H54 (cell line): ENCODE results near the gene PDZD2.
A peak's percentile ranks its signal among the peaks of the same experiment; 100 is the strongest.

Experiments used
- DNase-seq: peaks from one replicate; pipeline ENCODE4 v3.0.0; 2011; ENCODE audit warnings: low spot score, mixed read lengths; ENCODE audit not compliant: insufficient read length
- FAIRE-seq: peaks from 3 replicates; lab custom pipeline; 2011; peaks lifted over from hg19 to GRCh38; lab: Jason Lieb, UNC
- POLR2A ChIP-seq: IDR thresholded peaks from 2 replicates; pipeline ENCODE4 v1.6.1; 2011; ENCODE audit warnings: low read depth, mild to moderate bottlenecking, low read length

PDZD2 gene

DNA sequence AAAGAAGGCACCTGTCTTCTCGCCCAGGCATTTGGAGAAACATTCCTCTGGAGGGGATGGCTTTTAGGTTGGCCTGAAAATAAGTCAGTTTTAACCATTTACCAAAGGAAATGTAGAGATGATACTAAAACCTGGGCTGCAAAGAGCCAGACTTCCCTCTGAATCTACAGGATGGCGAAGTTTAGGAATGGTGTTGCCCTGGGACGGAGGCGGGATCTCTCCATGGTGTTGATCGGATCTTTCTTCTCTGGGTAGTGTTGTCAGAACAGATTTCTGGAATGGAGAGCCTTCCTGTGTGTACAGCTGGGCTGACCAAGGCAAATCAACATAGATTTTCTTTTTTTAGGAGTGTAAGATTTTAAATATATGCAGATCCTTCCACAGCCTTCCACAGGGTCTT lies 159.2 kb downstream of the PDZD2 start:
- no peak for TF ChIP-seq POLR2A
- DNase-seq (no peak), FAIRE-seq (no peak)

DNA sequence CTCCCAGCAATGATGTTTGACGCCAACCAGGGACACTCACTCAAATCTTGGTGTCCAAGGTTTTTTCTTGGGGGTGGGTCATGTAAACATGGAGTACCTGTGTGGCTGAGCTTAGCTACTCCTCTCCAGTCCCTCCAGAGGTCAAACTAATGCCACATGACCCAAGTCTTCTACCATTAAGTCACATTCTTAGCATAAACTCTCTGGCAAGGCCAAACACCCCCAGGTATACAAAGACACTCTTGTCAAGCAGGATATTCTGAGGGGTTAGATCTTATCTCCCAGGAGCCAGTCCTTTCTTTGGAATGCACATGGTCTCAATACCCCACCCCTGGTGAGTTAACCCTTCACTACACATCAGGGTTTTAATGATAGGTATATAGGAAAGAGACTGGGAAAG lies 161.4 kb downstream of the PDZD2 start:
- DNase-seq: no peak
- FAIRE-seq: no peak
- TF ChIP-seq POLR2A: no peak

DNA sequence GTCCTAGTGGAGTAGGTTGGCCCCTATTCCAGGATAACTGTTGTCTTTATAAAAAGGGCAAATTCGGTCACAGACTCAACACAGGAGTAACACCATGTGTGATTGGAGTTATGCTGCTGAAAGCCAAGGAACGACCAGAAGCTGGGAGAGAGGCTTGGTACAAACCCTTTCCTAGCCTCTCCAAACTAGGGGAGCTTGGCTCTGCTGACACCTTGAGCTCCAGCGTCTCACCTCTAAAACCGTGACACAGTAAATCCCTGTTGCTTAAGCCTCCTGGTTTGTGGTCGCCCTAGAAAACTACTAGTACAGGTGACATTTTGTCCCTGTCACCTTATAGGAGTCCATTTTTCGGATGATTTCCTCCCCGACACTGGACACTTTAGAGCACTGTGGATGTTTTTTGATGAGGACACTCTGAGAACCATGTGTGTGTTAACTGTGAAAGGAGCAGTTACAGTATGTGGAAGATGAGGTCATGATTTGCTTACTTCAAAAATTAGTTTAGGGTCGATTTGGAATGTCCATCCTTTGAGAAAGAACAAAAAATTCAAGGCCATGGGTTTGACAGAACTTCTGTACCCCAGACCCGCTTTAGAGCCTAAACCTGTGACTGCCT lies 167.0 kb downstream of the PDZD2 start:
- DNase-seq (no peak), FAIRE-seq (no peak)
- no peak for TF ChIP-seq POLR2A

DNA sequence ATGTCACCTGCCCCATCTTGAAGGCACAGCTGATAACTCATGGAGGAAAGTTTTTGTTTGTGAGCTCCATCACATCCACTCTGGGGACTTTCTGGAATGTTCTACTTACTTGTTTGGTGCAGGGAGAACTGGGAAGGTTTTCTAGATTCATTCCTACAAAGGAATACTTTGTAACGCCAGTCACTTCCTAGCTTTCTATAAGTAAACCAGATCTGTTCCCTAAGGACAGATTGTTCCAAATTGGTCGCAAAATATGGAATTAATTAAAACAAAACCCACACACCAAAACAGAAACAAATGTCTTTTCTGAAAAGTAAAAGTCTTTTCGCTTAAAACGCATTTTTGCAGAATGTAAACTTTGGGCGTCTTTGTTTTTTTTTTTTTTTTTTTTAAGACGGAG lies 167.6 kb downstream of the PDZD2 start:
- DNase-seq: no peak
- TF ChIP-seq POLR2A: no peak
- no peak for FAIRE-seq

DNA sequence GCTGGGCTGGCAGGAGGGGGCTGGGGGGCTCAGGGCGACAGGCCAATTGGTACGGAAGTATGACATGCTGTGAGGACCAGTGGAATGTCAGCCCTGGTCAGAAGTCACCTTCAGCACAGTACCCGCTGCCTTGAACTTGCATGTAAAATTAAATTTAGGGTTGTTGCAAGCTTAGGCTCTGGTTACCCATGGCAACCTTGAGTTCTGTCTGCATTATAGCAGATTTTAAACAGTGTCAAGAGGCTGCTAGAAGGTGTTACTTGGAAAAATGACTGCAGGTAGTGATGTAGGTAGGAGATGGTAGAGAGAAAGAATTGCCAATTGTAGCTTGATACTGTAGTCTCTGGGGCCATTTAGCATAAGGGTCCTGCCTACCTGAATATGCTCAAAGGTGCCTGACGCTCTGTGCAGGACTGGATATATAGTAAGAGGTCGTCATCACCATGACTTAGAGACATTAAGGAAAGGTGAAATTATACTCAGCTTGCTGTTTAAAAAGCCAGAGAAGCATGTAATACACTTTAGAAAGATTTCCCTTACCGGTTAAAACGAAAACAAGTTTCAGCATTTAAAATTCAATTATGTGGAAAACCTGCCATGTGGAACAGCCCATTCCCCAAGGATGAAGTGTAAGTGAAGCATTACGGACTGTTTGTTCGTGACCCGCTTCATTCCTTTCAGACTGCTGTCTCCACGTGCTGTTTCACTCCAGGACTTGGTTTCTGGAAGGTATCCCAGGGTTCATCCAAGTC lies 169.0 kb downstream of the PDZD2 start:
- TF ChIP-seq POLR2A: no peak
- DNase-seq (no peak), FAIRE-seq (no peak)

DNA sequence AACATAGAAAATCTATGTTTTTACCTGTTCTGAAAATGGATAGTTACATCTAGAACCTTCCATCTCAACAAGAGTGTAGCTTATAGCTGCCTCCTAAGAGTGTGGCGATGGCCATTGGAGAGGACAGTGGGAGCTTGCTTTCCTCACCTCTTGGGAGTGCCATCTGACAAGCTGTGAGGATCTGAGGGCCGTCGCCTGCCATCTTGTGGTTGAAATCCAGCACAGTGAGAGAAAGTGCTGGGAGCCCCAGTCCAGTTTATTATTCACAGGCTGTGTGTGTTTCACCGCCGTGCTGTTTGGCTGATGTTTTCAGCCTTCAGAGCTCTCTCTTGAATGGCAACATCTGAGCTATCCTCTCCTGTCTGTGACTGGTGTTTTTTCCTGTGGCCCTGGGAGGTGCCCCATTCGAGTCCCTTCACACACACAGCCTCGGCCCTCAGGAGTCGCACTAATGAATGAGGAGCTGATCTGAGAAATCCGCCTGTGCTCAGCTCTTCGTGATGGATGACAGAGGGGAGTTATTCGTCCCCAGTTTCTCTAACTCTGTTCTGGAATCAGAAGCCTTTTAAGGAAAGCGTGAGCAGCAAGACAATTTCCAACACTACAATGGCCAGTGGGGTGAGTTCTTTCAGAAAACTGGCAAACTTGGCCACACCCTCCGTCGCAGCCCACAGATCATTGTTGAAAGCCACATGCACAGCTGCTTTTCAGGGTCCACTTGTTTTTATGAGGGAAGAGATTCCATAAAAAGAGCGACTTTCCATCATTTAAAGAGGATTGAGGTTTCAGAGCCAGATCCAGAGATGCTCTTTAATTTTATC lies 170.3 kb downstream of the PDZD2 start:
- TF ChIP-seq POLR2A: no peak
- FAIRE-seq: no peak
- DNase-seq: peak; percentile 52

DNA sequence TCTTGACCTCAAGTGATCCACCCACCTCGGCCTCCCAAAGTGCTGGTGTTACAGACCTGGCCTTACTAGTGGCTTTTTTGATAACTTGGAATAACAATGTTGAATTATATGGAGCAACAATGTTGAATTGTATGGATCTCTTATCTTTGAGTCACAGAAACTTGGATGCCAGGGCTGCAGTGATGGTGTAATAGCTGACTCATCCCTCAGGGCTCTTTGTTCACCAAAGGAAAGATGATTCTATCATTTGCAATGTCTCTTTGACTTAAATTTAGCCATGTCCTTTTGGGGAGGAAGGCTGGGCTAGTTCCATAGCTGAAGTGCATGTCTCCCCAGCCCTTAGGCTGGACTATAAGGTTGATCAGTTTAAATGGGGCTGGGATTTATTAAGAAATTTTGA lies 172.3 kb downstream of the PDZD2 start:
- peak; percentile 62 for FAIRE-seq
- DNase-seq: peak; percentile 80
- no peak for TF ChIP-seq POLR2A

DNA sequence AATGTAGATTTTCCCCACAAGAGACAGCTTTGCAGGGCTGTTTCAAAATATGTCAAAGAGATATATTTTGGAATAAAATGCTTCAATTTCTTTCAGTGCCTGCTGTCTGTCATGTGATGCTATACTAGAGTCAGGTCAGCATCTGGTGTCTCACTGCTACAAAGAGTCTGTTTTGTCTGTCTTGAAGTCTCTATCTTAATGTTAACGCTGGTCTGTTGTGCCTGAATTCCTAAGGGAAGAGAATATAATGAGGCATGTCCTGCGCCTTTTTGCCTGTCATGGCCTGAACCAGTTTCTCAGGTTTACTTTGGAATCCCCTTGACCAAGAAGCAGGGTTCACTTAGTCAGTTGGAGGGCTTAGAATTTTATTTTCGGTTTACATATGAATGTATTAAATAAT lies 176.4 kb downstream of the PDZD2 start:
- FAIRE-seq (no peak), DNase-seq (no peak)
- TF ChIP-seq POLR2A: no peak

DNA sequence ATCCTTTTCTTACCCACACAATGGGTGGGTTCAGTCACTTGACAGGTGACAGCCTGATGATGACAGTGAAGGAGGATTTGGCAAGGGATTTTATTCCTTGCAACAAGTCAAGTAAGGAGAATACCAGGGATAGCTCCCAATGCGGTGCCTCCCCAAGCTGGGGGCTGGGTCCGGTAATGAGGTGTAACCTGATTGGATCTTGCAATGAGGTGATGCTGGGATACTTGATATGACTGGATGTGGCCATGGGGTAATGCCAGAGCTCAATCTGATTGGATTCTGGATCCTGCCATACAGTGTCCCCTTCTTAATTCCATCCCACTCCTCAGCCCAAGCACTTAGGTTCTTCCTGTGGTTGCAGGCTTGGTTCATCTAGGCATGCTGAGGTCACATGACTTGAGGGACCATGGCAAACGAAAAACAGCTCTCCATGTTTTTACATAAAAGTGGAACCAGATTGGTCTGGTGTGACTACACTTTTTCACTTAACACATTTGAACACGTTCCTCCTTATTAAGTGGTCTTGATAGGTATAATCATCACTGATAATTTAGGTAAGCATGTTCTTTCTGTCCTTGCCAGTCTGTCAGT lies 181.1 kb downstream of the PDZD2 start:
- FAIRE-seq (no peak), DNase-seq (no peak)
- TF ChIP-seq POLR2A: no peak

DNA sequence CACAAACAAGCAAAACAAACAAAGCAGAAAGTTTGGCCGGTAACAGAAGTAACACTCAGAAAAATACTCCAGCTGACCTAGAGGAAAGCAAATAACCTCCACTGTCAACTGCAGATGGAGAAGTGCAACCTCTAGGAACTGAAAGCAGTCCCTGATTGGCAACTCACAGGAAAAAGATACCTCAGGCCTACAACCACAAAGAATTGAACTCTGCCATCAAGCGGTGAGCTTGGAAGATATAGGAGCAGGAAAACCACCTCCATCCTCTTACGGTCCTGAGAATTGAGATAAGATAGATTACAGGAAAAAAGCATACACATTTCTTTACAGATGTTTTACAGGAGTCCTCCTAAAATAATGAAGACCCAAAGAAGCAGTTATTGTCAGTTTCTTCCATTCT lies 184.5 kb downstream of the PDZD2 start:
- DNase-seq (no peak), FAIRE-seq (no peak)
- no peak for TF ChIP-seq POLR2A

DNA sequence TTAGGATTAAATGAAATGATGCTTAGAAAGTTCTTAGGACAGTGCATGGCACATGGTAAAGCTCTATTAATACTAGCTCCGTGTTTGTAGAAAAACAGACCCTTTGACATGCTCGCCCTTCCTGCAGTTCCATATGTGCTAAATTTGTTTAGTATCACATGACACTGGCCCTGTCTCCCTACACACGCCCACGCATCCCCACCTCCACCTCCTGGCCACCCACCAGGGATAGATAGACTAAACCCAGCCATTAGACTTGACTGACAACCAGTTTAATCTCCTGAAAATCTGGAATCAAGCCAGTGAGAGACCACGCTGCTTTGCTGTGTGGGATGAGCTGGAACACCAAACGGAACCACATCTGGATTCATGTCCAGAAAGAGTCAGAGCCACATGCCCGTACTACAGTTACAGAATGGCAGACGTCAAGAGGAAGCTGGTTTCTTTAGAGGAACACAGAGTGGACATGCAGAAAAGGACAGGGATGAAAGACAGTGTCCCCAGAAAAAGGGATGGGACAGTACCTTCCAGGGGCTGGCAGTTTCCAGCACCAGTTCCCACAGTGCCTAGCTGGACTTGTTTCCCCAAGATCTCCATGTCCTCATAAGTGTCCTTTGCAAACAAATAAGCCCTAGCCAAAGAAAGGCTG lies 186.1 kb downstream of the PDZD2 start:
- no peak for FAIRE-seq
- DNase-seq: no peak
- TF ChIP-seq POLR2A: no peak

DNA sequence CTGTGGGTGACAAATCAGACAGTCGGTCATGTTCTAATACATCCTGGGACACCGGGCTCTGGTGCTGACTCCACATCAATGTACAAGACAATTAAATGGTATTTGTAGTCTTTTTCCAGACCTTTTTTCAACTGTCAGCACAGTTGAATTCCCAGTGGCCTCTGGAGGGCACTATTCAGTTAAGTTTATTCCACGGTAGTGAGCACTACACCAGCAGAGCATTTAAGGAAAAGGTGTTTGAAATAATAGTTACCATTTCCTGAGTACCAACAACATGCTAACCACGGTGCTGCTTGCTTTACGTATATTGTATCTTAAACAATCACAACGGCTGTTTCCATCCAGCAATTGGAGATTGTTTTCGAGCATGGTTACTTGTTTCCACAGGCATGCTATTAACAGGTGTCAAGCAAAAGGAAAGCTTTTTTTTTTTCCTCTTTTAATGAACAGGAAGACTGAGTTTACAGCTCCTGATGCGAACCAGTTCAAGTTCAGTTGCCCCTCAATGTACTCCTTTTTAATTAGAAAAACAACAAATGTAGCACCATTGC lies 186.7 kb downstream of the PDZD2 start:
- FAIRE-seq (peak; percentile 83), DNase-seq (peak; percentile 33)
- no peak for TF ChIP-seq POLR2A

DNA sequence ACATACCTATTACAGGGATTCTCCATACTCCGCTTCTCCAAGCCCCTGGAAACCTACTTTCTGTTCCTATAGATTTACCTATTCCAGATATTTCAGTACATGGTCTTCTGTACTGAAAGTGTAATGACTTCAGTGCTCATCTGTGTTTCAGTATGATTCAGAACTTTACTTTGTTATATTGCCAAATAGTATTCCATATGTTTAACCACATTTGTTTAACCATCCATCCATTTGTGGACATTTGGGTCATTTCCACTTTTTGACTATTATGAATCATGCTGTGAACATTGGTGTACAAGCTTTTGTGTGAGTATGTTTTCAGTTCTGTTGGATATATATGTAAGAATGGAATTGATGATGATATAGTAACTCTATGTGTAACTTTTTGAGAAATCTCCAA lies 188.9 kb downstream of the PDZD2 start:
- no peak for TF ChIP-seq POLR2A
- FAIRE-seq: no peak
- no peak for DNase-seq

DNA sequence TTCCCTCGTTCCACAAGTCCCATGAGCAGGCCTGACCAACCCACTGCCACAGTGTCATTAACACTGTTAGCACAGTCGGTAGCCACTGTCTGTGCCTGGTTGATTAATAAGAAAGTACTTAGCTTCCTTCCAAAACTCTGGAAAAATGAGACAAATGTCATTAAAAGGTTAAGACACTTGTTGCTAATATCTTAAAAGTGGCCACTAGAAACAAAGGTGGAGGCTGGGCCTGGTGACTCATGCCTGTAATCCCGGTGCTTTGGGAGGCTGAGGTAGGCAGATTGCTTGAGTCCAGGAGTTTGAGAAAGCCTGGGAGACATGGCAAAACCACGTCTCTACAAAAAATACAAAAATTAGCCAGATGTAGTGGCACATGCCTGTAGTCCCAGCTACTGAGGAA lies 194.0 kb downstream of the PDZD2 start:
- DNase-seq (no peak), FAIRE-seq (no peak)
- no peak for TF ChIP-seq POLR2A
